Measurements from ENCODE around the gene EDEM2.
"Not testable (repeated sequence)": the region's sequence is repeated elsewhere in the genome, so short reads cannot be mapped to it uniquely, and the experiment has no call there.

The EDEM2 gene

DNA sequence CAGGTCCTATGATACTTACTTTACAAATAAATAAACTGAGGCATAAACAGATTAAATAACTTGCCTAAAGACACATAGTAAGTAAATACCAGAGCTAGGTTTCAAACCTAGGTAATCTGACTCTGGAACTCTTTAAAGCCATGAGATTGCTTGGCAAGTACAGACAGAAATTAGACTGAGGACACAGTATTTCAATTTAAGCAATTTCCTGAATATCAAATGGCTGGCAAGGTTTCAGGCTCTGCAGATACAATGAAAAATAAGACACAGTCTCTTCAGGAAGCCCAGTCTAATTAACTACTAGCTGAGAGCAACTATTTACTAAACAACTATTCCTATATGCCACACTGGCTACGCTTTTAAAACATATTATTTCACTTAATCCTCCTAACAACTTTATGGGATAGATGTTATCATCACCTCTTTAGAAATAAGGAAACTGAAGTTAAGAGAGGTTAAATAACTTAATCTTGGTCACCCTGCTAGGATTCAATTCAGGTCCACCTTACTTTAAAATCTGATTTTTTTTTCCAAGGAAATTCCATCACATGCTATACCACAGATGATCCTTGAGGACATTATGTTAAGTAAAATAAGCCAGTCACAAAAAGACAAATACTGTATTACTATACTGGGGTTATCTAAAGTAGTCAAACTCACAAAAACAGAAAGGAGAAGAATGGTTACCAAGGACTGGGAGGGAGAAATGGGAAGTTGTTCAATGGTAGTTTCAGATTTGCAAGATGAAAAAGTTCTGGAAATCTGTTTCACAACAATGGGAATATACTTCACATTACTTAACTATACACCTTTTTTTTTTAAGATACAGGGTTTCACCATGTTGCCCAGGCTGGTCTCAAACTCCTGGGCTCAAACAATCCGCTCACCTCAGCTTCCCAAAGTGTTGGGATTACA lies 58.6 kb downstream of the EDEM2 start:
- DNase-seq (ENCODE audit: low spot score) = no peak
- FAIRE-seq = no peak

DNA sequence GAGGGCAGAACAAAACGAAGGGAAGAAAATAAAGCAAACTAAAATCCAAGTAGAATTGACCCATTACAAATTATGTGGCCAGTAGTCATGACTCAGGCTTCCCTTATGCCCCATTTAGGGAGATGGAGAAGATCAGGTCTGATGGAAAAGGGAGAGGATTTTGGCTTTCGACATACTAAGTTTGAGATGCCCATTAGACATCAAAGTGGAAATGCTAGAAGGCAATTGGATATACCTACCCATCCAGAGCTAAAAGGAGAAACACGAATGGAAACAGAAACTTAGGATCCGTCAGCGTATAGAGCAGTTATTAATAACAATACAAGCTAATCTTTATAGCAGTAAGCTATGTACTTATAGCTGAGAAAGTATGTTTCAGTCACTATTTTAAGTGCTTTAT lies 59.3 kb downstream of the EDEM2 start:
- DNase-seq (ENCODE audit: low spot score) (no peak), FAIRE-seq (no peak)

DNA sequence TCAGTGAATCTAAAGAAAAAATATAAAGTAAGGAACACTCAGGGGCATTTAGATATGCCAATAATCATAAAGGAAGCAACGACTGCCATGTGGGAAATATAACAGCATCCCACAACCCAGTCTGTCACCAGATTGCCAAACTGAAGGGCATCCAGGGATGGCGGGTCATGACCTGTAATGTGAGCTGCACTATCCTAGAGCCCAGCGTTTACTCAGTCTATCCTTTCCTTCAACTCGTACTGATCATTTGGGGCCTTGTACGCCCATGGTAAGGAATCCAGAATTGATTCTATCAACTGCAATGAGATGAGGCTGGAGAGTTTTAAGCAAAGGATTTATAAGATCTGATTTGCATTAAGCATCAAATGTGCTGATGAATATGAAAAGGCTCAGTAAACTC lies 59.8 kb downstream of the EDEM2 start:
- no peak for FAIRE-seq
- no peak for DNase-seq (ENCODE audit: low spot score)

GRCh38 chr20:35085477-35086225 lies 61.5 kb downstream of the EDEM2 start:
- FAIRE-seq = no peak

DNA sequence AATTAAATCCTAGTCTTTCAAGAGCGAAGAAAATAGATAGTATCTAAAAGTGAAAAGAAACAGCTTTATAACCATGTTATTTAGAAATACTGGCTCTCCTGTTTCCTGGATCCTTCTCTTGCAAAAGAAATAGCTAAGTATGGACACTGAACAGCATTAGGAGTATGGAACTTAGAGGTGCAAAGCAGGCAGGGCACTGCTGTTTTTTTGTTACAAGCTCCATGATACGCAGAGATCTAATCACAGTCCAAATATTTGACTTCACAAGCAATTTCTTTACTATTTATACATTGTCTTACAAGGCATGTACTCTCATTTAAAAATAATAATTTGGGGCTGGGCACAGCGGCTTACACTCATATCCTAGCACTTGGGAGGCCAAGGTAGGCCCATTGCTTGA lies 62.1 kb downstream of the EDEM2 start:
- DNase-seq (ENCODE audit: low spot score) = no peak
- FAIRE-seq = no peak

More at GRCh38 chr20:35085477-35086225, 61.5 kb downstream of the EDEM2 start:
- no peak for DNase-seq (ENCODE audit: low spot score)

GRCh38 chr20:35080348-35080642 lies 66.8 kb downstream of the EDEM2 start:
- DNase-seq (ENCODE audit: low spot score); FAIRE-seq: not testable (repeated sequence)

DNA sequence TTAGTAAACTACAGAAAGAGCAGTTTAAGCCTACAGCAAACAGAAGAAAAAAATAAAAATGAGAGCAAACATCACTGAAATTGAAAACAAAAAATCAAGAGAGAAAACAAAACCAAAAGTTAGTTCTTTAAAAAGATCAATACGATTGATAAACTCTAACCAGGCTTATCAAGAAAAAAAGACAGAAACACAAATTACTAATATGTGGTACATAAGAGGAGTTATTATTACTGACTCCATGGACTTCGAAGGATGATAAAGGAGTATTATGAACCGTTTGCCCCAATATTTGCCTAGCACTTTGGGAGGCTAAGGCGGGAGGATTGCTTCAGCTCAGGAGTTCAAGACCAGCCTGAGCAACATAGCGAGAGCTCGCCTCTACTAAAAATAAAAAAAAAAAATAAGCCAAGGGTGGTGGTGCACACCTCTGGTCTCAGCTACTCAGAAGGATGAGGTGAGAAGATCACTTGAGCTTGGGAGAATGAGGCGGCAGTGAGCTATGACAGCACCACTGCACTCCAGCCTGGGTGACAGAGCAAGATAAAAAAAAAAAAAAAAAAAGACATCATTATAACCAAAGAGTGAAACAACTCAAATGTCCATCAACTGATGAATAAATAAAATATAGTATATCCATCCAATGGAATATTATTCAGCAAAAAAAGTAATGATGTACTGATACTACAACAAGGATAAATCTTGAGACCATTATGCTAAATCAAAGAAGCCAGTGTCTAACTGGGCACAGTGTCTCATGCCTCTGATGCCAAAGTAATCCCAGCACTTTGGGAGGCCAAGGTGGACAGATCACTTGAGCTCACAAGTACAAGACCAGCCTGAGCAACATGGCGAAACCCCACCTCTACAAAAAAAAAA lies 67.4 kb downstream of the EDEM2 start:
- FAIRE-seq (no peak), DNase-seq (ENCODE audit: low spot score) (no peak)

GRCh38 chr20:35077872-35078271 lies 69.3 kb downstream of the EDEM2 start:
- FAIRE-seq = no peak
- no peak for DNase-seq (ENCODE audit: low spot score)

DNA sequence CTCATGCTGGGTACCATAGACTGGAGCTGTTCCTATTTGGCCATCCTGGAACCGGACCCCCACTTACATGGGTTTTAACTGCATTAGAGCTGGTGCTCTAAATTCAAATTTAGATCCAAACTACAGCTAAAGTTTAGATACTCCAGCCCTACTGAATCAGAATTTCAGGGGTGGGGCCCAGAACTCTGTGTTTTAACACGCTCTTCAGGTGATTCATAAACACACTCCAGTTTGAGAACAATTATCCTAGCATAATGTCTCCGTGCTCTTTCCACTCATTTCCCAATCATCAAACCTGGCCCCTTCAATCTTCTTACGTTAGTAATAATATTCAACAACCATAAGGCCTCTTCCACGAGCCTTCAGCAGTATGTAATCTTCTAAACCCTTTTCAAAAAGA lies 69.8 kb downstream of the EDEM2 start:
- DNase-seq (ENCODE audit: low spot score) = no peak
- no peak for FAIRE-seq

DNA sequence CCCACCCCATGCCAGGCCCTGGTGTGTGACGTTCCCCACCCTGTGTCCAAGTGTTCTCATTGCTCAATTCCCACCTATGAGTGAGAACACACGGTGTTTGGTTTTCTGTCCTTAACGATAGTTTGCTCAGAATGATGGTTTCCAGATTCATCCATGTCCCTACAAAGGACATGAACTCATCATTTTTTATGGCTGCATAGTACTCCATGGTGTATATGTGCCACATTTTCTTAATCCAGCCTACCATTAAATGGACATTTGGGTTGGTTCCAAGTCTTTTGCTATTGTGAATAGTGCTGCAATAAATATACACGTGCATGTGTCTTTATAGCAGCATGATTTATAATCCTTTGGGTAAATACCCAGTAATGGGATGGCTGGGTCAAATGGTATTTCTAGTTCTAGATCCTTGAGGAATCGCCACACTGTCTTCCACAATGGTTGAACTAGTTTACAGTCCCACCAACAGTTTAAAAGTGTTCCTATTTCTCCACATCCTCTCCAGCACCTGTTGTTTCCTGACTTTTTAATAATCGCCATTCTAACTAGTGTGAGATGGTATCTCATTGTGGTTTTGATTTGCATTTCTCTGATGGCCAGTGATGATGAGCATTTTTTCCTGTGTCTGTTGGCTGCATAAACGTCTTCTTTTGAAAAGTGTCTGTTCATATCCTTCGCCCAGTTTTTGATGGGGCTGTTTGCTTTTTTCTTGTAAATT lies 75.5 kb downstream of the EDEM2 start:
- not testable (repeated sequence) for FAIRE-seq; DNase-seq (ENCODE audit: low spot score)

DNA sequence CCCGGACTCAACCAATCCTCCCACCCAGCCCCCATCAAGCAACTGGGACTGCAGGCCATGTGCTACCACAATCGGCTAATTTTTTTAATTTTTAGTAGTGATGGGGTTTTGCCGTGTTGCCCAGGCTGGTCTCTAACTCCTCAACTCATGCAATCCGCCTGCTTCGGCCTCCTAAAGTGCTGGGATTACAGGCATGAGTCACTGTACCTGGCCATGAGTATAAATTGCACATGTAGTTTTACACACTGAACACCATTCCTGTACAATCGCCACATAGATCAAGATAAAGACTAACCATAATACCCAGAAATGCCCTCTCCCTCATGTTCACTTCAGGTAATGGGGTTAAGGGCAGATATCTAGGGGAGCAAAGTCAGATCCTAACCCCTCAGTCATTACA lies 80.9 kb downstream of the EDEM2 start:
- FAIRE-seq = no peak
- DNase-seq (ENCODE audit: low spot score) = no peak
